ENCODE measurements around the gene TCF7L2.
"Not testable (repeated sequence)": the region's sequence is repeated elsewhere in the genome, so short reads cannot be mapped to it uniquely, and the experiment has no call there.

TCF7L2 gene

DNA sequence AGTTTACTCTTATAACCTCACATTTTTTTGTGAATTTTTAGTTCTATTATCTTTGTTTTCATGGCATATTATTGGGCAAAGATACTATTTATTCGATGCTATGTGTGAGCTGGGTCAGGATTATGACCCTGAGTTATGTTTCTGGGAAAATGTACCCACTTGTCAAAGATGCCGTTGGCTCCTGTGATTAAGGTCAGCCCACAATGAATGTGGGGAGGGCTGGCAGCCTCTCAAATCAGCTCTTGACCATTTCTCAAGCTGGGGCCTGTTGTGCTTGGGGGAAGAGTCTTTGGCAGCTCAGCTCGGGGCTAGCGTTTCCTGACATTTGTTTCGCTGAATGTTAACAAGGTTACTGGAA, 97.5 kb downstream of the TCF7L2 start:
- FAIRE-seq: no peak

DNA sequence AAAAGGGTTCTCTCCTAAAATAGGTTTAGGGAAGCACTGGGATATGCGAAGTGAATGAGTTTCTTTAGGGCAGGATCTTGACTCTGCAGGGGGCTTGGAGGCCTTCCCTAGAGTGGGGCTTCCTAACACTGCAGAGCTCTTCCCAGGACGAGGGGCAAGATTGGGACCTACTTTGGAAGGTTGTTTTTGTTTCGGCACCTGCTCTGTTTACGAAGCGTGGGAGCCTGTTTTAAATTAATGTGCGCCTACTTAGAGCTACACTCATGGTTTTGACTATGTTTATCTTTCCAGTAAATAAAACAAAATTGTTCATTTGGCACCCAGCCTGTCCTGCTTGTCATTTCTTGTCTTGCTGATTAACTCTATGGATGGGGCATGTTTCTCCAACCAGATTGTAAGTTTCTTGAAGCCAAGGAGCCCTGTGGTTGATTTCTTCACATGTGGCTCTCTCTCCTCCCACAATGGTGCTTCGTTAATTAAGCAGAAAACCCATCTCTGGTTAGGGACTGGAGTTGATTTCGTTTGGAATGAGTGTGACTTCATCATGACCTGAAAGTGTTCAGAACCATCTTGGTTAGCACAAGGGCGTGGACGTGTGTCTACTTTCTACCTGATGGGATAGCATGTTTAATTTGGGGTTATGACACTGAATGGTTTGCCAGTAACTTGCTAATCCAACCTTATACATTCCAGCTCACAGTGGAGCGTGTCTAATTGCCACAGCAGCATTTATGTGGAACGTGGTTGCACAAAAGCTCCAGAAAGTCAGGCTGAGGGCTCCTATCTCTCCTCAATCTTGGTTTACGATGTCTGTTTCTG, 98.1 kb downstream of the TCF7L2 start:
- no peak for FAIRE-seq

DNA sequence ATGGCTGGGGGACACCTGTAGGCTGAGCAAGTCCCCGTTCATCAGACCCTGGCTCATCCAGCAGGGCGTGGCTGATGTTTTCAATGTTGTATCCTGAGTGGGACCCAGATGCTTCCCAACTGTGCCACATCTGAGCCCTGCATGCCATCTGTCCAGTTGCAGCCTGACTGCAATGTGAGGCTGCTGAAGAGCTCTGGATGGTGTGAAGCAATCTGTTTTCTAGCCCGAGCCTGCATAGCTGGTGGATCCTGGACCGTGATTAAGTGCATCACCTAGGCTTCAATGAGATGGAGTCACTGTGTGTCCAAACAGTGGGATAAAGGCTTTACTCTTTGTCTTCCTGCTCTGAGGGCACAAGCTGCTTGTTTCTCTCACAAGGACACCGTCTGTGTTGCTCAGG, 99.8 kb downstream of the TCF7L2 start:
- no peak for FAIRE-seq

DNA sequence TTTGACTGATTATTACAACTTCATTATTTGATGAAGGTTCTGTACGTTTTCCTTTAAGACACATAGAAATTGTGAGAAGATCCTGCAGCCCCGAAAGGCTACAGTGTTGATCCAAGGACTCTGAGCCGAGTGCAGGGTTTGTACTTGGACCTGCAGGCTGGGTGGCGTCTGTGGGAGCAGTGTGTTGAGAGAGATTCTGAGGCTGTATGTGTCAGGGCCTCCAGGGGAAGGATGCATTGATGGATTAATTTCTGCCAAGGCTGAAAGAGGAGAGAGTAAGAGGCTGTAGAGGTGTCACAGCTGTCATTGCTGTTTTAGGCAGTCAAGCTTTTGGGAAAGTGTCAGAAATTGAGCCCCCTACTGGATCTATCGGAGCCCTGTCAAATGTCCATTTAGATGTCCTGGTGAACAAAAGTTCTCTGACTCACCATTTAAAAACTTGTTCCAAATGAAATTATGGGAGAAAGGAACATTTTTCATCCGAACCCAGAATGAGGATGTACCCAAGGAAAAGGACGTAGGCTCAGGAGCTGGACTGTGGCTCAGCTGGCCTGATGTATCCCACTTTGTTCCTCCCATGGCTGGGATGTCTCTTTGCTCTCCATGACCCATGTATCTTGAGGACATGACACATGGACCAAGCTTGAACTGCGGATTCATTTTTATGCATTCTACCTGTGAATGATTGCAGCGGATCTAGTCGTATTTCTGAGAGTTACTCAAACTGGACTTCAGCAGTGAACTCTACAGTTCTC, 102.2 kb downstream of the TCF7L2 start:
- FAIRE-seq: no peak

DNA sequence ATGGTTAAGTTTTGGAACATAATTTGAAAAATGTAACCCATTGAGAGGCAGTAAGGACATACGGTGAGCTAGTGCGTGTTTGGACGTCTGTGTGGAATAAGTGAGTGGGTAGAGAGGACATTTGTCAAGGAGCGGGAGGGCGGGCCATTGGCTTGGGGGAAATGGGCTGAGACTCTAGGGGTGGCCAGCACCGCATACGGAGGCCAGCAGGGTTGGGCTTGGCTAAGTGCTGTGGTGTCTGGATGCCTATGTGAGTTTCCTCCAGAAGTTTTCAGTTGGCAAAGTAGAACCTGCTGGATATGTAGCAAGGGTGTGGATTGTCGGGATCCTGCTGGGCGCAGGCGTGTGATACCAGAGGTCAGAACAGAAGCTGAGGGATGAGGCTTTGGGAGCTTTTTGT, 103.0 kb downstream of the TCF7L2 start:
- FAIRE-seq: no peak

DNA sequence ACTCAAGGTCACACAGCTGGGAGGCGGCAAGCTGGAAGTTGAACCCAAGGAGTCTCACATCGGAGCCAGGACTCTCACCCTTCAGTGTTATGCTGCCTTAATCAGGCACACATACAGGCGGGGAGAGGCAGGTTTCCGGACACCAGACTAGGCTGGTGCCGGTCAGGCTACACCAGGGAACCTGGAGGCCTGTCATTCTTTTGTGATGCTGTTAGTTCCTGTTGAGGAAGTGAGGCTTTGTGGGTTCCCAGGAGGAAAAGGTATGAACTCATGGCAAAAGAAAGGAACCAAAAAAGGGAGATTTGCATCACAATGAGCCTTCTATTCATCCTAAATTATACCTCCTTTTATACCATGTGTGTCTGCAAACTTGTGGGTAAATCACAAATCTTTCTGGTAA, 103.8 kb downstream of the TCF7L2 start:
- no peak for FAIRE-seq

DNA sequence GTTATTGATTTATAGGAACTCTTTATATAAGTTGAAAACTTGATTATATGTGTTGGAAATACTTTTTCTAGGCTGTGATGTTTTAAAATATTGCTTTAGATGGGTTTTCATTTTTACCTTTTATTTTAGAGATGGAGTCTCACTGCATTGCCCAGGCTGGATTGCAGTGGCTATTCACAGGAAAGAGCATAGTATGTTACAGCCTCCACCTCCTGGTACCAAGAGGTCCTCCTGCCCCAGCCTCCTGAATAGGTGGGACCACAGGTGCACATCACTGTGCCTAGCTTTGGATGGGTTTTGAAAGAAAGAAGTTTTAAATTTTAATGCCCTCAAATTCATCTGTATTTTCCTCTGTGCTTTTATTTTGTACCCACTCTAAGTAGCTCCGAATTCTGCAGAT, 105.4 kb downstream of the TCF7L2 start:
- no peak for FAIRE-seq

DNA sequence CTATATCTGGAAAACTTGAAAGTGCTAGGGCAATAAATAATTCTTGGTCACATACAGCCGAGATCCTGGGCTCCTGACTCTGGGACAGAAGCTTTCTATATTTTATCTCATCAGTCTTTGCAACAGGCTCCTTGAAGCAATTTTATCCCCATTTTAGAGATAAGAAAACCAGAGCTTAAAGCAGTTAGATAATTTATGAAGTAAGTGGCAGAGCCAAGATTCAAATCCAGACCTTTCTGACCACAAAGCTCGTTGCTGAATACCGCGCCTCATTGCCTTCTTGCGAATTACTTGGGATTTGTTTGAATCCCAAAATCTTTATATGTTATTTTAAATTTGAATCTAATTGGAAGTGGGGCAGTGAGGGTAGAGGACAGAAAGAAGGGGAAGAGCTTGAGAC, 106.0 kb downstream of the TCF7L2 start:
- FAIRE-seq: no peak

DNA sequence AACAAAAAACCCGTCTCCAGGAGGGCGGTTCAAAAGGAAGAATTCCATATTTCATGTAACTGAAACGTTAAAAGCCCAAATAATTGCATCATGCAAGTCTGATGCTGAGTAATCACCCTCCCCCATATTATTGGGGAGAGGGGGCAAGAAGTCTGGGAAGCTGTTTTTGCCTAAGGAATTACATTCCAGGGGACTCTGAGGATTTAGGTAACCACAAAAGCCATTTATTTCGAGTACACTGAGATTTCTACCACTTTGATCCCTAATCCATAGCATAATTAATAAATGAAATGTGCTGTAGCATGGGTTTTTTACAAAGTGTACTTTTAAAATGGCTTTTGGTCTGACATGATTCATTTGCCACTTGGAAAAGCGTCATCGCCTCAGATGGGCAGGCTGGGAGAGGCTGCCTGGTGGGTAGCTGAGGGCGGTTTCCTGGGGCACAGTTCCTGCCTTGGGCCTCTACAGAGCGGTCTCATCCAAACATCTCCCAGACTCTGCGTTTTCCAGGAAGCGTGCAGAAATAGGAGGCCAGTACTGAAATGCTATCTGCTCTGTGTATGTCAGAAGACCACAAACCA, 106.5 kb downstream of the TCF7L2 start:
- FAIRE-seq: no peak

DNA sequence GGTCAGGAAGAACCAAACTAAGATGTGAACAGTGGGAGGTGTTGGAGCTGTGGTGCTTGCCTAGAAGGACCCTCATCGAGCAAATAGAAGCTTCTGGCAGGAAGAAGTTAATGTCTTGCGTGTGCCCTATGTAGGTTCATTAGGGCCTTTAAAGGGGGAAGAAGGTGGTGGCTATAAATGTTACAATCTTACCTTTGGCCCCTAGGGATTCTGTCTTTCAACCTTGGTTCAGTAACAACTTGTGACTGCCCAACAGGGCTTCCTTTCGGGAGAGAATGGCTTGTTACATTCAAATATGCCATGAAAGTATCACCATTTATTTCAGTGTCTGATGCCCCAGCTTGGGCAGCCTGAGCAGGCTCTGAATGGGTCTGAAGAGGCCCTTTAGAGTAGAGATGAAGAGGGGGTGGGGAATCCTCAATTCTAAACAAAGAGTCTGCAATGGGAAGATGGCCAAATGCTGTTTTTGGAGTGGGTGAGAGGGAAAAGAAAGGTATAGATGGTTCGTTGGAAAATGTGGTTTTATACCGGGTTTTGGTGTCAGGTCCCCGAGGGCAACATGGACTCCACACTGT, 108.0 kb downstream of the TCF7L2 start:
- FAIRE-seq: no peak

DNA sequence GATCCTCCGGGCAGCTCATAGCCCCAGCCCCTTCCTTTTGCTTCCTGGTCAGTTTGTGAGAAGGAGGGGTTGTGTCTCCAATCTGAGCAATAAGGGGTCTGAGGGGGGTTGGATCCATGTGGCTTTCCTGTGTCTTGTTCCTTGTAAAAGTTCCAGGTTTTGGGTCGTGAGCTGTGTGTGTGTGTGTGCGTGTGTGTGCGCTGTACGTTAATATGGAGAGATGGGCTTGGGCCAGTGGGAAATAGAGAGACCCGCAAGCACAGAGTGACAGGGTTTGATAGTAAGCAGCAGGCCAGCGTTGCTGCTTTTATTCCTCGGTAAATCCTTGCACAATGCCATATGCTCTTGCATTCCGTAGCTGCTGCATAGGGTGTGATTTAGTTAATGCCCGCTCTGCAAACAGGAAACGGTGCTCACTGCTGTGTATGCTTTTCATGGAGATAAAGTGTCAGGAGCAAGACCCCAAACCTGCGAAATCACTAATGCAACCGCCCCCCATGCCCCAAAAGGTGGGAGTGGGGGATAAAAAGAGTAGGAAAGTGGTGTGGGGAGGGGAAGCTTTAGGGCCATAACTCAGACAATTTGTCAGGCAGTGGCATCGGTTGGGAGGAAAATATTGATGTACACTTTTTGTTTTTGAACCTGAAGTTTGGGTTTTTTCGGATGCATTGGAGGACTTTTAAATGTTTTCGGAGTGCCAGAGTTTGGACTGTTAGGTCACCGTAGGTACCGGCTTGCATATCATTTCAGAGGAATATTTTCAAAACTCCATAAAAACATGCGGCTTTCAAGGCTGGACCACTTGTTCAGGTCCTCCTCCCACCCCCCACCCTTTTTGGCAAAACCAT, 108.7 kb downstream of the TCF7L2 start:
- no peak for FAIRE-seq

DNA sequence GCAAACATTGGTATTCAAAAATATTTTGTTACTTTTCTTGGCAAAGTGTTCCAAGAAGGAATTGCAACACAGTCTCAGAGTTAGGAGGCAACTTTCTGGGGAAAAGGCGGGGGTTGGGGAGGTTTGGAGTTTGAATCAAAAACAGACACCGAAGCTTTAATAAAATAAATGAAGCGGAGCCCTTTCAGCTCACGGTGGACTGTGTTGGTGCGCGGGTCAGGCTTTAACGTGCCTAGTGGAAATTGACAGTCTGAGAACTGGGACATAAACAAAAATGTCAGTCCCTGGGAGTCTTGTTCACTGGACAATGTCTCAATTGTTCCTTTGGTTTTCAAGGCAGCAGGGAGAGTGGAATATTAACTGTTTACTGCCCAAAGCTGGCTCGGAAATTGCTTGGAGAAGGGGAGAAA, 109.3 kb downstream of the TCF7L2 start:
- no peak for FAIRE-seq

DNA sequence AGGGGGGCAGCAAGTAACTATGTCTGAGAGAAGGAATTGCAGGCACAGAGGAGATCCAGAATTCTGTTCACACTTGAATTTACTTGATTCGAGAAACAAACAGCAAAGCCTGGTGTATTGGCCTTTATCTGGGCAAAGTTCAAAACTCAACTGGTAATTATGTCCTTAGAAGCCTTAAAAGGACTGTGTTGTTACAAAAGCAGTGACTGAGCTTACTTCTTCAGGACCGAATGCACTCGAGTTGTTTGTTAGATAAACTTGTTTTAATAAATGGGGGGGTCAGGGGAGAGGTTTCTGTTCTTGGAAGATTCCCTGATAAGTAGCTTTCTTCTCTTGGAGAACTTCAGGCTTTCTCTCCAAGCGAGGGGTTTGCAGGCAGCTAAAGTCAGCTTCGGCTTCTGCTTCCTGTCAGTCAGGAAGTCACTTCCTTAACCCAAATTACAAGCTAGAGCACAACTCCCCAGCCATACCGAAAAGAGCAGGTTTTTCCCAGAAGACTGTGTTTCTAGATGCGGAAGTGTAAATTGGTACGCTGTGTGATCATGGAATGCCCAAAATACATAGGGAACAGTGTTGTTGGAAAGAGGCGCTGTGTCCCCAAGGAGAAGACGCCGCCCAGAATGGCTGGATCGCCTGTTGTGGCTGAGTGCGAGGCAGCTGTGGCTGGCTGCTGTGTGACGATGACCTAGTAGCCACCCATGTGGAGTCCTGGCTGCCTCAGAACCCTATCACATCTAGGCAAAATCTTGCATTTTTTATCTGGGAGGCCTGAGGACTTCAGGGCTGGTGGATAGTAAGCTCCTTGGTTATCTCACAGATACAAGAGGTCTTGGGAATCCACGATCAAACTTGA, 110.4 kb downstream of the TCF7L2 start:
- FAIRE-seq: no peak

DNA sequence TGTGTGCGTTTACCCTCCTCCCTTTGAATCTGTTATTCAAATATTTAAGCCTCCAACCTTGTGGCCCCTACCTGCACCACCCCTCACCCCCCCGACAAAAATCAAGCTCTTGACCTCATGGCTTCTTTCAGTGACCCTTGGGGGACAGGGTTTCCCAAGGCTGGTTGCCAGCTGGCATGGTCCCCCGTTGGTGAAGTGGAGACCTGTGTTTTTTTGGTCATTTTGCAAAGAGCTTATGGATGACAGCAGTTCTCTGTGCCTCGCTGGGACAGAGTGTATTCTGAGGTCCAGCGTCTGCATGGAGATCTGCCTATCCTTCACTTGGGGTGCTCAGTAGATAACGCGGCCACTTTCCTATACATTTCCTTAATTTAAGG, 111.0 kb downstream of the TCF7L2 start:
- FAIRE-seq: no peak

DNA sequence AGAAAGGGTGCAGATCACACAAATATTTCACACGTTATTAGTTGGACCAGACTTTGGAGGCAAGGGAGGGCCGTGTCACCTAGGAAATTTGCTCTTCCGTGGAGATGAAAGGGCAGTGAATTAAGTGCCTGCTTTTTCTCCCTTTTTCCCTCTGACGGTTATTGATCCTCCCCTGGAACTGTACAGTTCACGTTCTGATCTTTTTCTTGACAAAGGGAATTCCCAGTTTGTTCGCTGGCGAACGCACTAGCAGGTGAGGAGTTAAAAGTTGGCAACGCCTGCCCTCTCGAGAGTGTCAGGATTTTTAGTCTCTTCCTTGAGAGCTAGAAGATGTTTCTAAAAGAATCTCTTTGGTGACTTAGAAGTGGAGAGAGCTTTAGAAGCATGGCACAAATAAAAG, 111.5 kb downstream of the TCF7L2 start:
- no peak for FAIRE-seq

DNA sequence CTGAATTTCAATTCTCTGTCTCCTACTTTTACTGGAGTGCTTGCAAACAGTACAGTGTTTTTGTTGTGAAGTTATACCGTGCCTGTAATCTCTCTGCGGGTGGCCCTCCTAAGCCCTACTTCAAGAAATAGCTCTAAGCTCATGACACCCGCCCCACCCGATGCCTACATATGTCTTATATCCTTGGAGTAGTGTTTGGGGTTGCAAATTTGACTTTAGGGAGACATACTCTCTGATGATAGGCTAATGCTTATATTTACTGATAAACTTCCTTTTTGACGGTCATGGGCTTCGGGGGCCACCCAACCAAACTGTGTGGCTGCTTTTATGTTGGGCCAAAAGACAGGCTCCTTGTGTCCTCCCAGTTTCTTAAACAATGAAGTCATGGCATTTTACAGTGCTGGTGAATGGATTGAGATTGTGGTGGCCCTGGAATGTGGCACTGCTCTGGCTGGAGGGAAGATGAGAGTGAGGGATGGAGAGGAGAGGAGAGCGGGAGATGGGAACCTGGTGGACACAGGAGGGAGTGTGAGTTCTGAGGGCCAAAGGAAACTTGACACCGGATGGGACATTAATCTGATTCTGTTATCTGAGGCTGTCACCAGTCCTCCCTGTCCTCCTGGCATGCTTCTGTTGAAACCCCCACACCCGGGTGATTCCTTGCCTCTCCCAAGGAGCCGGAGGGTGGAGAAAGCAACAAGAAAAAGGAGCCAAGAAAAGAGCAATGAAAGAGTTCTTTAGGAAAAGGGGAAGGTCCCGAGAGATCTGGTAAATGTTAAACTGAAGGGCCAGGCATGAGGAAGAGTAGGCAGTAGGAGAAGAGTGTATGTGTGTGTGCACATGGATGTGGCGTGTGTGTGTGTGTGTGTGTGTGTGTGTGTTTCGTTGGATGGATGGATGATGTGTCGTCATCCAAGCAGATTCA, 113.3 kb downstream of the TCF7L2 start:
- no peak for FAIRE-seq

DNA sequence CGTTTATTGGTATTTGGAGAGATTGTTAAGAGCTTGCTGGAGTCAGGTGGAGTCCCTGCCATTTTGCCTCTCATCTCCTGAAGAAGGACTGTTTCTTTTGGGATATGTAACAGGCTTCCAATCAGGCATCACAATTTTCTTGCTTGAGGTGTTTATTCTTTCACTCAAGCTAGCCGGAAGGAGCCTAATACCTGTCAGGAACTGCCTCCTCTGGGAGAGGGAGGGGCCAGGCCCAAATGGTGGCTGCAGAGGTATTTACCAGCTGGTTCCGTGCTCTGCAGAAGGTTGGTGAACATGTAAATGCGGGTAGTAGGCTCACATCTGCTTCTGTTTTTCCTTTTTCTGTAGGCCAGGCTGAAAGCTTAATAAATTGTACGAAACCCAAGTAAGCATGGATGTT, 114.0 kb downstream of the TCF7L2 start:
- no peak for FAIRE-seq

DNA sequence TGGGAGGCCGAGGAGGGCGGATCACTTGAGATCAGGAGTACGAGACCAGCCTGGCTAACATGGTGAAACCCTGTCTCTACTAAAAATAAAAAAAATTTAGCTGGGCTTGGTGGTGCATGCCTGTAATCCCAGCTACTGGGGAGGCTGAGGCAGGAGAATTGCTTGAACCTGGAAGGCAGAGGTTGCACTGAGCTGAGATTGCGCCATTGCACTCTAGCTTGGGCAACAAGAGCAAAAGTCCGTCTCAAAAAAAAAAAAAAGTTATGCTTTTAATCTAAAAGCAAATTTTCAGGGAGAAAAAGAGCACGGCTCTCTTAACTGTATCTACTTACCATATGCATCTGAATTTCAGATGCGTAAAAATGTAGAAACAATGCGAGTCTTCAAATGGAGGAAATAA, 116.1 kb downstream of the TCF7L2 start:
- not testable (repeated sequence) for FAIRE-seq

DNA sequence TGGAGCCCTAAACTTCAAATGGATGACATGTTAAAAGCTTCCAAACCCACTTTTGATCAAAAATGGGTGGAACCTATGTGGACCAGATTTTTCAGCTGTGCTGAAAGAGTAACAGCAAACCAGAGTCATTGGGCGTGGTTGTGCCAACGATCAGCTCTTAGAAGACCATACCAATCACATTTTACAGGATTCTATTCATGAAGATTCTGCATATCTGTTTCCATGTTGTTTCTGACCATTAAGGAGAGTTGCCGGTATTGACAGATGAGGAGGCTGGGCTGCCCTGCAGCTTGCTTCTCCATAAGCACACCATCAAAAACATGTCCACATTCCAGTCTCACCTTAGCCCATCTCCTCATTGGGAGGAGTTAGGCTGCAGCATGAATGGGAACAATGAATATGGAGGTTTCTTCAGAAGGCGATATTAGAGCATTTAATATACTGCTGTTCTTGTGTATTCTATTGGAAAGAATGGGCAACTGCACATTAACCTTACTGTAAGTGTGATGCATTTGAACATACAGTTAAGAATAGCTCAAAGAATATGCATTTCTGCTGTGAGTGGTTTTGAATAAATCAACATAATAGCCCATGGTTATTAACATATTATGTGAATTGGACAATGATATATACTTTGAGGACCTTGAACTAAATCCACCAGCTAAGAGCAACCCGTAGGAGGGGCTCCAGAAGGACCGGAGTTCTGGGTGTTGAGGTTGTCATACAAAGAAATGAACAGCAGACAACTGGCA, 116.7 kb downstream of the TCF7L2 start:
- no peak for FAIRE-seq

DNA sequence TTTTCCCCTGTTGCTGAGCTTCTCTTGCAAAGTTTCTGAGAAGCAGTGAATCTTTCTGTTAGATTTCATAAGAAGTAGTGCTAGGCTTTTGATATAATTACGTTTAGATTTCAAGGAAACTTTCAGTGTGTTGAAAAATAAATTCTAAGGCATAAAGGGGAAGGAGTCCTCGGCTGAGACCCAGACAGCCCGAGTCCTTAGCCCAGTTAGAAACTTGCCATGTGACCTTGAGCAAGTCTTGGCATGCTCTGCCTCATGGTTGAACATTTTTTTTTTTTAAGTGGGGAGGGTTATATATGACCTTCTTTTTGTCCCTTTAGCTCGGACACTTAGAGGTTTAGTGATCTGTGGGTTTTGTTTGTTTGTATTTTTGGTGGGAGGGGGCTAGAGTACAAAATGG, 117.5 kb downstream of the TCF7L2 start:
- no peak for FAIRE-seq

Measured in colon (tissue), 2 donors.